Progenitor cell of endocrine pancreas (in vitro differentiated cells): ENCODE measurements around the gene HCN1. TPM values are rescaled to one million over a fixed set of nuclear protein-coding genes. Genes with fewer than 3 reads are reported as not detected.

Experiments
- DNase-seq: peaks from one replicate; pipeline ENCODE4 v3.0.0; 2021; ENCODE audit warnings: low spot score; ENCODE audit not compliant: unreplicated experiment
- H3K27ac Mint-ChIP-seq: 2 replicates; pipeline ENCODE4 v1.8.0; 2021; ENCODE audit warnings: mild to moderate bottlenecking, moderate library complexity, mixed read lengths
- H3K27me3 Mint-ChIP-seq: 2 replicates; pipeline ENCODE4 v1.8.0; 2021; ENCODE audit warnings: mixed read lengths
- H3K36me3 Mint-ChIP-seq: 2 replicates; pipeline ENCODE4 v1.8.0; 2022; ENCODE audit warnings: mixed read lengths; ENCODE audit not compliant: insufficient read depth
- H3K4me1 Mint-ChIP-seq: 2 replicates; pipeline ENCODE4 v1.8.0; 2021; ENCODE audit warnings: low read depth, mixed read lengths
- H3K4me3 Mint-ChIP-seq: 2 replicates; pipeline ENCODE4 v1.8.0; 2021; ENCODE audit warnings: low read depth, mild to moderate bottlenecking, moderate library complexity, mixed read lengths
- H3K9me3 Mint-ChIP-seq: 2 replicates; pipeline ENCODE4 v1.8.0; 2021; ENCODE audit warnings: low read depth, mixed read lengths
- CTCF ChIP-seq: fragments of 200-600 bp; sonication (generic); IDR thresholded peaks from one replicate; pipeline ENCODE4 v1.5.0; 2021; ENCODE audit warnings: antibody characterized with exemption, mild to moderate bottlenecking; ENCODE audit not compliant: unreplicated experiment
- total RNA-seq: library from RNA; stranded (reverse); gene quantifications from 2 replicates; pipeline ENCODE4 v1.2.1, GENCODE V29; 2021

HCN1 gene
- total RNA-seq, 1 donor from 2014 or later = 0.14 TPM

DNA sequence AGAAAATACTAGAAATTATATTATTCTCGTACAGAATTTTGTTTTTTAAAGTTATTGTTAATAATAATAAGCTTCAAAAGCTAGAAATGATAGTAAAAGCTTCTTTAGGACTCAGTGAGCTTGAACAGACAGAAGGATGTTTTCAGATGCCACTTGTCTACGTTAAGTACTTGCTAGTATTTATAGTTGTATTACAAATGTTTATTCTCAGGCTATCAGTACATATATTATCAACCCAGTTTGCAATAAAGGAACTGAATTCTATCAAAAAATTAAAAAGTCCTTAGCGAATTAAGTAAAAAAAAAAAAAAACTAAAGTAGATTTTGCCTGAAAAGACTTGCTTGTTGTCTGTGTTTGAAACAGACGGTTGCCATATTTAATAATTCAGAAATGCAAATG is 23.9 kb downstream of the HCN1 start:
- DNase-seq = no peak
- no peak overlapping the region for H3K4me3 Mint-ChIP-seq
- H3K36me3 Mint-ChIP-seq = no peaks in the 10 kb centered on the region
- no peak for TF ChIP-seq CTCF
- H3K27ac Mint-ChIP-seq = no peak overlapping the region
- no peaks in the 10 kb centered on the region for H3K4me1 Mint-ChIP-seq
- no peaks in the 10 kb centered on the region for H3K27me3 Mint-ChIP-seq
- H3K9me3 Mint-ChIP-seq = no peaks in the 10 kb centered on the region

GRCh38 chr5:45648744-45649143 is 47.4 kb downstream of the HCN1 start:
- H3K36me3 Mint-ChIP-seq = no peaks in the 10 kb centered on the region
- no peaks in the 10 kb centered on the region for H3K9me3 Mint-ChIP-seq
- H3K4me3 Mint-ChIP-seq = no peak overlapping the region
- no peak for DNase-seq
- H3K4me1 Mint-ChIP-seq = peaks cover 6% of the 10 kb centered on the region
- H3K27ac Mint-ChIP-seq = no peak overlapping the region
- TF ChIP-seq CTCF = no peak
- H3K27me3 Mint-ChIP-seq = no peaks in the 10 kb centered on the region

DNA sequence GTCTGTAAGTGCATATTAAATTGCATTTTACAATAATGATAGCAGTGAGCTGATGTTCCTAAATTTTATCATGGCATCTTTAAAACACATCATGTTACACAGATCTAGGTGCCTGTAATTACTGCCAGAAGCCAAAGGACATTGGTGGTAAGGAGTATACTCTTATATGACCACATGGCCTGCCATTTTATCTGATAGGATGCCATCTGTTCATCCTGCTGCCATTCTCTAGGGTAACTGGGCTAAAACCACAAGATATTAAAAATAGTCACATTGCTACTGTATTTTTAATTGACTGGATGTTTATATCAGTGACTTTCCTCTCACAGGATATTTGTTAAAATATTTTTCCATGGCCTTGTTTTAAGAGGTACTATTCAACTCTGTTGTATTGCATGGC is 53.1 kb downstream of the HCN1 start:
- Mint-ChIP-seq H3K27ac (no peak overlapping the region), H3K4me1 (no peaks in the 10 kb centered on the region), H3K9me3 (no peaks in the 10 kb centered on the region), H3K36me3 (no peaks in the 10 kb centered on the region), H3K4me3 (no peak overlapping the region), H3K27me3 (no peaks in the 10 kb centered on the region)
- TF ChIP-seq CTCF = no peak
- no peak for DNase-seq

GRCh38 chr5:45642370-45642769 is 53.8 kb downstream of the HCN1 start:
- no peaks in the 10 kb centered on the region for H3K27me3 Mint-ChIP-seq
- no peak overlapping the region for H3K4me3 Mint-ChIP-seq
- no peaks in the 10 kb centered on the region for H3K36me3 Mint-ChIP-seq
- H3K27ac Mint-ChIP-seq = no peak overlapping the region
- no peak for DNase-seq
- no peak for TF ChIP-seq CTCF
- H3K9me3 Mint-ChIP-seq = no peaks in the 10 kb centered on the region
- no peaks in the 10 kb centered on the region for H3K4me1 Mint-ChIP-seq

DNA sequence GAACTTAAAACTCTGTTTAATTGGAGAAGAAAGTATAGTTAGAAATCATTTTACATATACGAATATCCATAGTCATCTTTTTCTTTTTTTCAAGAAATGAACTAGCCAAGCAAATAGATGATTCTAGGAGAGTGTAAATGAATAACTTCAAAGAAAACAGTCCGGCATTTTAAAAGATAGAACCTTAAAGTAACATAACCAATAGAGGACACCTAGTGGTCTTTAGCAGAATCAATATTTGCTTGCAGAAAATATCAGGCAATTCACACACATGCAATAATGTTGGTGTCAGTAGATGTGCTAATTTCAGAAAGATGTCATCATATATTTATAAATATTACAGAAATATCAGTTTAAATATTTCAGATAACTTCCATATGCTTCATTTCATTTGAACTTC is 57.1 kb downstream of the HCN1 start:
- DNase-seq = no peak
- Mint-ChIP-seq H3K27me3 (no peaks in the 10 kb centered on the region), H3K4me1 (no peaks in the 10 kb centered on the region), H3K9me3 (no peaks in the 10 kb centered on the region), H3K27ac (no peak overlapping the region), H3K36me3 (no peaks in the 10 kb centered on the region), H3K4me3 (no peak overlapping the region)
- TF ChIP-seq CTCF = peak; percentile 48
